ENCODE results near the gene RHOB.
"Not testable (repeated sequence)": the region's sequence is repeated elsewhere in the genome, so short reads cannot be mapped to it uniquely, and the experiment has no call there.

The RHOB gene

GRCh38 chr2:20452551-20452950 is 5.7 kb downstream of the RHOB start:
- DNase-seq: no peak

DNA sequence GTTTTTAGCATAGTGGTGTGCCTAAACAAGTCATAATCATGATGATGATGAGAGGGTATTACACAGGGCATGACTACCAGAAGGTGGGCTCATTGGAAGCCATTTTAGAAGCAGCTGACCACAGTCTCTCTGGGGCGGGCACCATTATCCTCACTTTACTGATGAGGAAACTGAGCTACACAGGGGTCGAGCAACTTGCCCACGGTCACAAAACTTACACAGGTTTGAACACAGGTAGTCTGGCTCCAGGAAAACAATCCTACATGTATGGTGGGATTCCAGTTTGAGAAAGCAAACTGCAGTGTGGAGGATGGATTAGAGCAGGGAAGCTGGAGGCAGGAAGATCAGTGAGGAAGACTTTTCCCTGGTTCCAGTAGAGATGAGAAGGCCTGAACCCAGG is 6.2 kb downstream of the RHOB start:
- no peak for DNase-seq

- no peak for DNase-seq
Measured at GRCh38 chr2:20454036-20454981, 7.4 kb downstream of the RHOB start.

GRCh38 chr2:20455076-20455587 is 8.3 kb downstream of the RHOB start:
- DNase-seq: no peak

GRCh38 chr2:20456116-20456571 is 9.3 kb downstream of the RHOB start:
- no peak for DNase-seq

DNA sequence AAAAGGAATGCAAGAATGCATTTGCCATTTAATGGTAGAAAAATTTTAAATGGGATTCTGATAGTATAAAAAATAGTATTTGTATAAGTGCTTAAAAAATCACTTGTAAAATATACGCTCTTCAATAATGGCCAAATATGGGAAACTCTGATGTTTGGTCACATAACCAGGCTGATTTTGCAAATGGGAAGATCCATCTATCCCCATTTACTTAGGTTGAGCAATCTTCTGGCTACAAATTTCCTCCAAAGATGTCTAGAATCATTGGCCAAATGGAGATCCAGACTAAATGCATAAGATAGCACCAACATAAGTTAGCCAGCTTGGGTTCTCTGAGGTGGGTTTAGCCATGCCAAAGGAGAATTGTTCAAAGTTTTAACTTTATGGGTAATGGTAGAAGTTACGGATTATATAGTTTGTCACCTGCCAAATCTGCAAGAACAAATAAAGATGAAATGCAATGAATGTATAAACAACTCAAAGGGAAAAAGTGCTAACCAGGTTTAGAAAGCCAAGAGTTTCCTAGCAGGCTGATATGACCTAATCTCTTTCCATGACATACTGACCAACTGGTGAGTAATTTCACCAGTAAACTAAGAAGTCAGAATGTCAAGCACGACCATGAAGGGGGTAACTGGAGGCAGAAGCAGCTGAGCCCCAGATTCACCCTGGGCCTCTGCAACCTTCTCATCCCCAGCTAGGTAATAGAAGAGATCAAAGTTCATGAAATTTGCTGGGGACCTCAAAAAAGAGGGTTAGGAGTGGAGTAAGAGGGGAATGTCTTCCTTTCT is 10.0 kb downstream of the RHOB start:
- DNase-seq: no peak

GRCh38 chr2:20457661-20458630 is 11.1 kb downstream of the RHOB start:
- no peak for DNase-seq

GRCh38 chr2:20458737-20459484 is 12.0 kb downstream of the RHOB start:
- DNase-seq: not testable (repeated sequence)

DNA sequence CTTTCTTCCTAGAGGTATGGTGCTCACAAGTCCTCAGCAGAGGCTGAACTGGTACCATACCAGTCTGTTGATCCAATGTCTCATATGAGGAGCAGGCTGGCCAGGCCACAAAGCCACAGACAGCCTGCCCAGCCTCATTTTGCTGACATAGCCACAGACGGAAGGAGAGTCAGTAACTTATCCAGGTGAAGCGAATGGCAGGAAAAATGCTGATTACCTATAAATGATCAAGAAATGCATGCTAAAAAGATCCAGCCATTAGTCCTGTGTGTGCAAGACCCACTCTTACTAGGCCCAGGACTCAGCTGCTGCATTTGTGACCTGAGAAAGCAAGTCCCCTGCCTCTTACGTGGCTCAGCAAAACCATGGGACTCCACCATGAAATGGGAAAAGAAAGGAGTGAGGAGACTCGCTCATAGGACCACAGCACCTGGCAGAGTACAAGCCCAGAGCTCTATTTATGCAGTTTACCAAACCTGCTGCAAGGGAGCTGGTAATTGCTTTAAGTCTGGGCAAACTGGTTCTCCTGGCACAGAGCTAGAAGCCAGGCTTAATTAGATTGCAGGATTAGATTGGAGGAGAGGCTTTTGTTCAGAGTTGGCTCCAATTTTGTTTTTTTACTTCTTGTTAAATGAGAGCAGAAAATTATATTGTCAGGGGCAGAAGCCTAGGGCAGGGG is 19.0 kb downstream of the RHOB start:
- no peak for DNase-seq

- no peak for DNase-seq
Measured at GRCh38 chr2:20467789-20468548, 21.1 kb downstream of the RHOB start.

DNA sequence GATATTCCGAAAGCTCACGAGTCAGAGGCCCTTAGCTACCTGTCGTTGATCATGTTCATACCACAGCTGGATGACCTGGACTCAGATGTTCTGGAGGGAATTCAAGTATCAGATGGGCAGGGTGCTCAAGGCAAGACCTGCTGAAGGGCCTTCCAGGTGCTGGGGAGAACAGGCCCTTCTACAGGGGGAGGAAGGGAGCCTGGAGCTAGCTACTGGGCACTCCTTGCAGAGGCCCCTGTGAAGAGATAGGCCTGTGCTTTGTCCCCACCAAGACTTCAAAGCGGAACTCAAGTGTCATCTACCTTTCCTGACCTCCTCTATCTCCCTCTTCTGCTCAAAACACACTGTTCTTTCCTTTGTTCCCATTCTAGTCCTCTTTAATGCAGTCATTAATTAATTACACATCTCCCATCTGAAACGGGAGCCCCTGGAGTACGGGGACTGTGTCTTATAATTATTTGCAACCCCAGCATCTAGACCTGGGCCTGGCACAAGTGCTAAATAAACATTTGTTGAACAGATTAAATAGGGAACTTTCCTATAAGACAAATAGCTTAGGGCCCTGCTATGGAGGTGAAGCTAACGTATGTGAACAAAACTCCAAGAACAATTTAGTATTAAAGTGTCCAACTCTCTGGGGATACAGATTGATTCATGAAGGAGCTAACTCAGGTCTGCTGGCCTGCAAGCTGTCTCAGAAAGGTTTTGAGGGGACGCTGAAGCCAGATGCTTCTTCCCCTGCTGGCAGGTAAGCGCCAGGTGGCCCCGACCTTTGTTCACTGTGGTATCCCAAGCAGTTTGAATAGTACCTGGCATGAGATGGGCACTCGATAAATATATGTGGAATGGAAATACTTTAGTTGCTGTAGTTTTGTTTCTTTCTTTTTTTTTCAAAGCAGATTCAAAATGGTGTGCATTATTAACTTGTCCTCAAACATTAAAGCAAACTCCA is 22.0 kb downstream of the RHOB start:
- no peak for DNase-seq

- no peak for DNase-seq
Measured at GRCh38 chr2:20469595-20469994, 22.7 kb downstream of the RHOB start.

GRCh38 chr2:20470211-20470610 is 23.3 kb downstream of the RHOB start:
- no peak for DNase-seq

GRCh38 chr2:20471148-20471547 is 24.3 kb downstream of the RHOB start:
- no peak for DNase-seq

- no peak for DNase-seq
Measured at GRCh38 chr2:20471902-20472559, 25.2 kb downstream of the RHOB start.

DNA sequence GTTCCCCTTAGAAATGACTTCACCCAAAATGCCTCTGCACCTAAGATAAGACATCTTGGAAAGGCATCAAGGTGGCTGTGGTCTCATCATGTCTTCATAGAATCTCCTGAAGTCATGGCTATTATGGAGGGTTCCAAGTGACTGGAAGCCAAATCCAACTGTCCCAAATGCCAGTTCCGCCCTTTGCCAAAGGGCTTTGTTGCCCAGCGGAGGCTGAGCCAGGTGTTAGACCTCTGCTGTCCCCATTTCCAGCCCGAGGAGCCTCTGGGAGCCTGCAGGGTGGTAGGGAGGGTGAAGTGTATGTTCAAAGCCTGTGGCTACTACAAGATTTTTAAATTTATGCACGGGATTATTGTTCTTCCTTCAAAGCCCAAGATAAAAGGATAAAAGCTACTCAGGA is 25.7 kb downstream of the RHOB start:
- DNase-seq: no peak

- DNase-seq: no peak
Measured at GRCh38 chr2:20473128-20473527, 26.3 kb downstream of the RHOB start.

Measured in right kidney (tissue), 1 donor.